Activated naive CD4-positive, alpha-beta T cell treated with anti-CD3 and anti-CD28 coated beads for 36 hours (primary cell): Measurements from ENCODE around the gene AFAP1. TPM values are rescaled to one million over a fixed set of nuclear protein-coding genes. Genes with fewer than 3 reads are reported as not detected.

Experiments used
- CTCF ChIA-PET: fragments of 350-600 bp; sonication (Branson Sonifier 250); formaldehyde crosslinking; loops from one replicate; lab custom pipeline; 2021; ENCODE audit warnings: antibody characterized with exemption; lab: Charles Lee
- DNase-seq: peaks from one replicate; pipeline ENCODE4 v3.0.0-alpha.2; 2020
- H3K27ac Mint-ChIP-seq: one replicate; pipeline ENCODE4 v1.8.0; 2021; ENCODE audit warnings: mild to moderate bottlenecking, mixed read lengths
- H3K27me3 Mint-ChIP-seq: one replicate; pipeline ENCODE4 v1.8.0; 2021; ENCODE audit warnings: low read depth, mixed read lengths
- H3K36me3 Mint-ChIP-seq: one replicate; pipeline ENCODE4 v1.8.0; 2021; ENCODE audit warnings: low read depth, mixed read lengths
- H3K4me1 Mint-ChIP-seq: one replicate; pipeline ENCODE4 v1.8.0; 2021; ENCODE audit warnings: low read depth, mixed read lengths
- H3K4me3 Mint-ChIP-seq: one replicate; pipeline ENCODE4 v1.8.0; 2021; ENCODE audit warnings: mild to moderate bottlenecking, moderate library complexity, mixed read lengths
- H3K9me3 Mint-ChIP-seq: one replicate; pipeline ENCODE4 v1.8.0; 2021; ENCODE audit warnings: mixed read lengths
- intact Hi-C: fragments of 100-400 bp; cut with micrococcal nuclease; formaldehyde crosslinking; loops from one replicate; pipeline ENCODE4 v1.15.1; 2023
- total RNA-seq, 2 experiments: library from RNA; stranded (reverse); gene quantifications; one replicate each; pipeline ENCODE4 v1.2.3, GENCODE V29; 2021

AFAP1 gene
- total RNA-seq, 2 experiments from 2014 or later: 26.7 to 28.8 TPM

DNA sequence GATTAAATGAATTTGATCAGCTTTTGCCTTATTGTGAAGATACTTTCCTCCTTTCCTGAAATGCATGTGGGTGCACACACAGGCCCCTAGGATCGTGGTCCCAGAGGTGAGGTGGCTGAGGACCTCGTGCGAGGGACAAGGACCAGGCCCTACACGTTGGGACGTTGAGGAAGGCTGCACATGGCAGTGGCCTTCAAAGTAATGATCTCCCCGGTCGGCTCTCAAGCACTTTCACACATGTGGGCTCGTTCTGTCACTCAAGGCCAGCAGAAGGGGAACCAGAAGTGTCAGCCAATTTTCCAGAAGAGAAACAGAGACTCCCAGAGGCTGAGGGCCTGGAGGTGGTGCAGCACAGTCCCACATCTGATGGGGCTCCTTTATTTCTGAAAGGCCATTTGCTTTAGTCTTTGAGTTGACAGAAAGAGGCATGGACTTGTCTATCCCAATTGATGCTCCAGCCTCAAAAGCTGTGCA, 196.8 kb downstream of the AFAP1 start:
- no peak overlapping the region for H3K27ac Mint-ChIP-seq

GRCh38 chr4:7741946-7742806, 197.5 kb downstream of the AFAP1 start:
- no peak for DNase-seq
- H3K9me3 Mint-ChIP-seq: no peaks in the 10 kb centered on the region
- CTCF ChIA-PET: interaction anchor here (0.7 kb wide), 1 partner anchor 60 kb away, joined by 3 read pairs; no protein-coding TSS in a partner anchor
- no peak overlapping the region for H3K27ac Mint-ChIP-seq
- H3K4me3 Mint-ChIP-seq: no peak overlapping the region
- intact Hi-C loops: no loop called here
- H3K27me3 Mint-ChIP-seq: no peaks in the 10 kb centered on the region
- peaks cover 1% of the 10 kb centered on the region for H3K36me3 Mint-ChIP-seq
- peaks cover 11% of the 10 kb centered on the region for H3K4me1 Mint-ChIP-seq

More for the DNA sequence above, 196.8 kb downstream of the AFAP1 start:
- H3K4me3 Mint-ChIP-seq: no peak overlapping the region
- CTCF ChIA-PET: no interaction called here
- no peaks in the 10 kb centered on the region for H3K27me3 Mint-ChIP-seq
- no peak for DNase-seq
- peaks cover 13% of the 10 kb centered on the region for H3K4me1 Mint-ChIP-seq
- intact Hi-C loops: no loop called here
- H3K9me3 Mint-ChIP-seq: no peaks in the 10 kb centered on the region
- peaks cover 1% of the 10 kb centered on the region for H3K36me3 Mint-ChIP-seq

DNA sequence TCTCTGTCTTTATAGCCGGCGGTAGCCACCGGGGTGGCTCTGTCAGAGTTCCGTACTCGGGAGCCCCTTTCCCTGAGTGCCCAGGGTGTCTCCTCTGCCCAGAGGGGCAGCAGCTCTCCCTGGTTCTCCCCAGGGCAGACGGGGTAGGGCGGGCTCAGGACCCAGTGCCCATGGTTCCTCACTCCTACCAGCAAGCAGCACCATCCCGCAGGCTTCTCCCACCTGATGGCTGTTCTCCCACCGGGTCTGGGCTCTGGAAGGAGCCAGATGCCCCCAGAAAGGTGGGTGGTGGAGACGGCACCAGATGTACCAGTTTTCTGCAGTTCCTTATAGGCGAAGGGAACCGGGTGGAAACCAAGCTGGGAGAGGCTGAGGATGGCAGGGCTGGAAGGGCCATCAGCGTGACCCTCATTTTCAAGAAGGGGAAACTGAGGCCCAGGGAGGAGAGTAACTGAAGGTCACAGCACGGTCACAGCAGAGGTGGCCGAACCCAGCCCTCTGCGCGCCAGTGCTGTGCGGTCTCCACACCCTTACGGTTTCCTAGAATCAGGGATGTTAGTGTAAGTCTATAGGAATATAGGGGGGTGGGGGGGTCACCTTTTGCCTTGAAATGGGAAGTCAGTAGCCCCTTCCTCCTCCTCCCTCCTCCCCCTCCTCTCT, 198.7 kb downstream of the AFAP1 start:
- no peak overlapping the region for H3K27ac Mint-ChIP-seq
- no peak for DNase-seq
- no peak overlapping the region for H3K4me3 Mint-ChIP-seq
- CTCF ChIA-PET: interaction anchor here (0.5 kb wide), 1 partner anchor 287 kb away, joined by 3 read pairs; no protein-coding TSS in a partner anchor
- H3K4me1 Mint-ChIP-seq: peaks cover 11% of the 10 kb centered on the region
- no peaks in the 10 kb centered on the region for H3K9me3 Mint-ChIP-seq
- H3K27me3 Mint-ChIP-seq: no peaks in the 10 kb centered on the region
- intact Hi-C loops: no loop called here
- H3K36me3 Mint-ChIP-seq: no peaks in the 10 kb centered on the region

- peaks cover 11% of the 10 kb centered on the region for H3K4me1 Mint-ChIP-seq
- no peaks in the 10 kb centered on the region for H3K9me3 Mint-ChIP-seq
- CTCF ChIA-PET: no interaction called here
- no peak for DNase-seq
- no peak overlapping the region for H3K4me3 Mint-ChIP-seq
- no peaks in the 10 kb centered on the region for H3K36me3 Mint-ChIP-seq
- no peaks in the 10 kb centered on the region for H3K27me3 Mint-ChIP-seq
- H3K27ac Mint-ChIP-seq: no peak overlapping the region
- intact Hi-C loops: no loop called here
Measured at GRCh38 chr4:7739918-7740865, 199.5 kb downstream of the AFAP1 start.

DNA sequence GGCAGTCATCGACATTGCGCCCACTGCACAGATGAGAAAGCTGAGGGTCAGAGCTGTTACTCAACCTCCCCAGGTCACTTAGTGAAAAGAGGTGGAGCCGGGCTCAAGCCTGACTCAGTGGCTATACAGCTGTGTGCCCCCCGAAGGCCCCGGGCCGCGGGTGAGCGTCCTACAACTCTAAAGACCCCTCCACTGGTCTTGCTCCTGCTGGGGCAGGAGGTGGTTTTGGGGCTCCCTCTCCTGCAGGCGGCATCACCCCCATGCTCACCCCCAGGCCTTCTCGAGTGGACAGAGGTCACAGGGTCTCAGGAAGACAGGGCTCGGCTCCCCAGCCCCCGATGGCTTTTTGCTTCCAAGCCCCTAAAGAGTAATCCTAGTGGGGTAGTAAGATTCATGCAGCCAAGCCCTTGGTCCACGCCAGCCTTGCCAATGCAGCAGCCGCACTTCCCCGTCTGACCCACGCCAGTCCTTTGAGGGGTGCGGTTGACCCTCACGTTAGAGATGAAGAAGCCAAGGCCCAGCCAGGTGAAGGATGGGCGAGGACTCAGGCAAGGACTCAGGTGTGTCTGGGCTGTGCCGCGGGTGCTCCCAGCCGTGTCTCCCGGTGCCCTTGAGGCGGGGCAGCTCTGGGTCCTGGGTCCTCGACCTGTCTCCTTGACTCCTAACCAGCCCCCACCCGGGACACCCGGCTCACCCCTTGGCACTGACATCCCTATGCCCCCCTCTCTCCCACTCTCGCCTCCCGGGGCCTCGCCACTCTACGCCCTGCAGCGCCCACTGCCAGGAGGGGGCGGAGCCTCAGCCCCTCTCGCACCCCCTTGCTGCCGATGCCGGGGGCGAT, 200.4 kb downstream of the AFAP1 start:
- CTCF ChIA-PET: no interaction called here
- Mint-ChIP-seq H3K36me3 (no peaks in the 10 kb centered on the region), H3K27me3 (no peaks in the 10 kb centered on the region), H3K9me3 (no peaks in the 10 kb centered on the region), H3K27ac (no peak overlapping the region), H3K4me3 (no peak overlapping the region), H3K4me1 (peaks cover 10% of the 10 kb centered on the region)
- intact Hi-C loops: no loop called here
- DNase-seq: no peak

DNA sequence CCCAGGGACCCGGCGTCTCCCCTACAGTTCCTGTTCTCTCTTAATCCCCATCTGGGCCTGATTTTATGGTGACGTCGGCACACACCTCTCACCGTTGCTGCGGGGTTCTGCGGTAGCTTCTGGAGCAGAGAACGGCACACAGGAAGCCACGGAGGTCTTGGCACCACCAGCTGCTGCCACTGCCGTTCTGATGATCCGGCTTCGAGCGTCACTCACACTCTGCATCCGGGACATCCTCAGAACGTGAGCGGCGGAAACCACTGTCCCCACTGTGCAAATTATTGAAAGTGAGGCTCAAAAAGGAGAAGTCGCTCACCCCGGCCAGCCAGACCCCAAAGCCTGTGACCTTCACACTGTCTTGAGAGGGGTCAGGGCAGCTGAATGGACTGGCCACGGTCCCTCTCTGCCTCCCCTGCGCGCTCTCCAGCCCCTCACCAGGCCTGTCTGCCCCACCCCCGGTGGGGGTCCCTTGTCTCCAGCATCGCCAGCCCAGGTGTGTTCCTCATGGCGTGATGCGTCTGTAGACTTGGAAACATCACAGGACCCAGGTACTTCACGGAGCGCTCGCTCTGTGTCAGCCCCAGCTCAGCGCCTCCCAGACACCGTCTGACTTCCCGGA, 201.1 kb downstream of the AFAP1 start:
- Mint-ChIP-seq H3K27me3 (no peaks in the 10 kb centered on the region), H3K4me1 (peaks cover 3% of the 10 kb centered on the region), H3K36me3 (no peaks in the 10 kb centered on the region), H3K9me3 (no peaks in the 10 kb centered on the region), H3K4me3 (no peak overlapping the region), H3K27ac (no peak overlapping the region)
- CTCF ChIA-PET: no interaction called here
- intact Hi-C loops: no loop called here
- no peak for DNase-seq

GRCh38 chr4:7737752-7738457, 201.8 kb downstream of the AFAP1 start:
- no peaks in the 10 kb centered on the region for H3K27me3 Mint-ChIP-seq
- no peak overlapping the region for H3K27ac Mint-ChIP-seq
- no peaks in the 10 kb centered on the region for H3K4me1 Mint-ChIP-seq
- no peaks in the 10 kb centered on the region for H3K9me3 Mint-ChIP-seq
- no peak overlapping the region for H3K4me3 Mint-ChIP-seq
- DNase-seq: no peak
- H3K36me3 Mint-ChIP-seq: no peaks in the 10 kb centered on the region
- intact Hi-C loops: no loop called here
- CTCF ChIA-PET: no interaction called here

GRCh38 chr4:7737268-7737645, 202.4 kb downstream of the AFAP1 start:
- DNase-seq: no peak
- intact Hi-C loops: no loop called here
- no peaks in the 10 kb centered on the region for H3K4me1 Mint-ChIP-seq
- CTCF ChIA-PET: no interaction called here
- no peaks in the 10 kb centered on the region for H3K27me3 Mint-ChIP-seq
- no peaks in the 10 kb centered on the region for H3K9me3 Mint-ChIP-seq
- H3K36me3 Mint-ChIP-seq: no peaks in the 10 kb centered on the region
- no peak overlapping the region for H3K4me3 Mint-ChIP-seq
- no peak overlapping the region for H3K27ac Mint-ChIP-seq

- no peak for DNase-seq
- H3K27ac Mint-ChIP-seq: no peak overlapping the region
- no peak overlapping the region for H3K4me3 Mint-ChIP-seq
- intact Hi-C loops: no loop called here
- H3K4me1 Mint-ChIP-seq: no peaks in the 10 kb centered on the region
- CTCF ChIA-PET: interaction anchor here (1.1 kb wide), 1 partner anchor 62 kb away, joined by 3 read pairs; no protein-coding TSS in a partner anchor
- H3K9me3 Mint-ChIP-seq: no peaks in the 10 kb centered on the region
- no peaks in the 10 kb centered on the region for H3K36me3 Mint-ChIP-seq
- no peaks in the 10 kb centered on the region for H3K27me3 Mint-ChIP-seq
Measured at GRCh38 chr4:7736436-7737267, 203.0 kb downstream of the AFAP1 start.

DNA sequence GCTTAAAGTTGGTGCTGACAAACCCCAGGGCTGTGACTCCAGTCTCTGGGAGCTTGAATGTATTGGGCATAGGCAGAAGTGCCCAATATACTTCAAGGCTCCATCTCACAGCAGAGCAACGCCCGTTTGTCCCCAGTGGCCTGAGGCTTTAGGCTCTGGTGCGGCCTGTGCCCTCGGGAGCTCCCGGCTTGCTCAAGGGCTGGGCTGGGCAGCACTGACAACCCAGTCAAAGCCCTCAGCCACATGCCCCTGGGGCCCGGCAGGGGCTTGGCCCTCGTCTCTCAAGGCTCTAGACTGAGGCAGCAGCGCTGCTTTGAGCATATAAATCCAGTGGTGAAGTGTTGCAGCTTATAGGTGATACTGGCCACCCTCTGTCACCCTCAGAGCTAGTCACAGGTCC, 203.7 kb downstream of the AFAP1 start:
- no peaks in the 10 kb centered on the region for H3K4me1 Mint-ChIP-seq
- no peaks in the 10 kb centered on the region for H3K36me3 Mint-ChIP-seq
- no peaks in the 10 kb centered on the region for H3K9me3 Mint-ChIP-seq
- DNase-seq: no peak
- CTCF ChIA-PET: interaction anchor here (1.1 kb wide), 1 partner anchor 63 kb away, joined by 3 read pairs; no protein-coding TSS in a partner anchor
- no peak overlapping the region for H3K4me3 Mint-ChIP-seq
- intact Hi-C loops: no loop called here
- no peak overlapping the region for H3K27ac Mint-ChIP-seq
- H3K27me3 Mint-ChIP-seq: no peaks in the 10 kb centered on the region
